Kidney (tissue), 14 donors: Measurements from ENCODE around the gene CA5B. TPM values are rescaled to one million over a fixed set of nuclear protein-coding genes. Genes with fewer than 3 reads are reported as not detected.

Source experiments
- DNase-seq, 5 donors: peaks; one replicate each; pipeline ENCODE4 v3.0.0-alpha.2; 2013 to 2020
- FAIRE-seq: peaks from 2 replicates; lab custom pipeline; 2012; peaks lifted over from hg19 to GRCh38; lab: Jason Lieb, UNC
- H3K27ac ChIP-seq, 2 donors: one replicate each; pipeline ENCODE4 v1.7.0; 2013; ENCODE audit warnings: low read depth in 2 of 2, low read length in 2 of 2, inconsistent platforms in 1 of 2
- H3K27me3 ChIP-seq: one replicate; pipeline ENCODE4 v1.7.1; 2013; ENCODE audit warnings: low read length, inconsistent platforms; ENCODE audit not compliant: control insufficient read depth, insufficient read depth
- H3K36me3 ChIP-seq, 3 donors: one replicate each; pipeline versions ENCODE4 v1.7.0 to v1.7.1; 2013; ENCODE audit warnings: low read length in 3 of 3, control low read depth in 1 of 3, inconsistent platforms in 1 of 3; ENCODE audit not compliant: insufficient read depth in 3 of 3, control insufficient read depth in 2 of 3
- H3K4me1 ChIP-seq, 3 donors: one replicate each; pipeline versions ENCODE4 v1.7.0 to v1.7.1; 2013; ENCODE audit warnings: low read length in 3 of 3, inconsistent platforms in 1 of 3, low read depth in 1 of 3; ENCODE audit not compliant: control insufficient read depth in 2 of 3, insufficient read depth in 2 of 3
- H3K4me3 ChIP-seq, 3 donors: one replicate each; pipeline versions ENCODE4 v1.7.0 to v1.8.1; 2013; ENCODE audit warnings: low read length in 3 of 3, control low read depth in 1 of 3, inconsistent platforms in 1 of 3
- H3K9ac ChIP-seq, 3 donors: one replicate each; pipeline versions ENCODE4 v1.7.0 to v1.7.1; 2013; ENCODE audit warnings: low read length in 3 of 3, control low read depth in 1 of 3, inconsistent platforms in 1 of 3
- H3K9me3 ChIP-seq, 3 donors: one replicate each; pipeline versions ENCODE4 v1.7.0 to v1.7.1; 2013; ENCODE audit warnings: low read length in 3 of 3, control low read depth in 1 of 3, inconsistent platforms in 1 of 3; ENCODE audit not compliant: control insufficient read depth in 2 of 3, insufficient read depth in 1 of 3
- CTCF ChIP-seq: IDR thresholded peaks from 3 replicates; pipeline ENCODE4 v1.5.1; 2012; ENCODE audit warnings: mild to moderate bottlenecking, moderate library complexity, borderline replicate concordance; ENCODE audit not compliant: insufficient read depth; ENCODE audit errors: extremely low read depth
- intact Hi-C: fragments of 100-400 bp; cut with DNase I; formaldehyde crosslinking; loops from one replicate; pipeline ENCODE4 v1.11.1; 2022
- polyA plus RNA-seq: library from polyadenylated mRNA; stranded (reverse); fragments of 350-450 nt; fragmentation: Illumina TruSeq; extraction: RNeasy Lipid Tissue Mini Kit (QIAGEN cat#74804); gene quantifications from one replicate; pipeline ENCODE4 v1.2.3, GENCODE V29; 2014; ENCODE audit warnings: low read depth, low replicate concordance; ENCODE audit not compliant: insufficient read depth
- total RNA-seq: library from RNA; stranded (reverse); fragmentation: NEBNext Ultra II Directional; extraction: Animal tissue kit (Norgen Biotek cat#: 25700); gene quantifications from one replicate; pipeline ENCODE4 v1.2.1, GENCODE V29; 2021
- donor health status: control.
- donor health status: control.
- donor health status: control.
- donor health status: control.
- donor health status: control.
- donor health status: DM: yes; HTN: yes; CAD: no.
- donor health status: Normal renal cell carcinoma (clear cell type).

The CA5B gene
- total and polyA plus RNA-seq, 2 donors from 2014 or later, result 1.9 to 18.2 TPM

- H3K4me1 ChIP-seq, result no peaks in the 10 kb centered on the region
- H3K36me3 ChIP-seq, result no peaks in the 10 kb centered on the region
- H3K27ac ChIP-seq, result no peak overlapping the region
- FAIRE-seq, result no peak
- no peak overlapping the region for H3K4me3 ChIP-seq
- no peaks in the 10 kb centered on the region for H3K27me3 ChIP-seq
- TF ChIP-seq CTCF, result no peak
- intact Hi-C loops, result no loop called here
- H3K9me3 ChIP-seq, result no peaks in the 10 kb centered on the region
- no peak overlapping the region for H3K9ac ChIP-seq
- DNase-seq, result no peak
Measured at GRCh38 chrX:15834827-15835595, 96.9 kb downstream of the CA5B start.

Other genes starting within 250 kb of the CA5B start
- 7.0 TPM for gene PIR, start 244.9 kb upstream of the CA5B start, total RNA-seq
- 36.5 TPM for gene PIR, start 244.9 kb upstream of the CA5B start, polyA plus RNA-seq
- 1.4 TPM for gene BMX, start 237.5 kb upstream of the CA5B start, total RNA-seq
- not detected for gene BMX, start 237.5 kb upstream of the CA5B start, polyA plus RNA-seq
- 5.5 TPM for gene ACE2, start 137.3 kb upstream of the CA5B start, total RNA-seq
- 32.4 TPM for gene ACE2, start 137.3 kb upstream of the CA5B start, polyA plus RNA-seq
- 30.7 TPM for gene CLTRN, start 73.5 kb upstream of the CA5B start, total RNA-seq
- 129 TPM for gene CLTRN, start 73.5 kb upstream of the CA5B start, polyA plus RNA-seq
- gene ZRSR2, start 52.2 kb downstream of the CA5B start, total RNA-seq, result 15.6 TPM
- 12.8 TPM for gene ZRSR2, start 52.2 kb downstream of the CA5B start, polyA plus RNA-seq
- gene AP1S2, start 116.5 kb downstream of the CA5B start, total RNA-seq, result 28.7 TPM
- gene AP1S2, start 116.5 kb downstream of the CA5B start, polyA plus RNA-seq, result 13.7 TPM